ENCODE results near the gene TMEM238.
"Not testable (repeated sequence)": the region's sequence is repeated elsewhere in the genome, so short reads cannot be mapped to it uniquely, and the experiment has no call there.

The TMEM238 gene, protein sequence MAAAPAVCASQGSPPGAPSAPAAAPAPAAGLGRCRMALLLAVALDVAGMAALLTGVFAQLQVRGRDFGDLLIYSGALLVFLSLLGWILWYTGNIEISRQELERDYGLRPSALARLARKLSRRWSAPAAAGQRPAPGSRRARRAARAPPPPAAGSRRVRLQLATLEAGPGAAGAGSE

DNA sequence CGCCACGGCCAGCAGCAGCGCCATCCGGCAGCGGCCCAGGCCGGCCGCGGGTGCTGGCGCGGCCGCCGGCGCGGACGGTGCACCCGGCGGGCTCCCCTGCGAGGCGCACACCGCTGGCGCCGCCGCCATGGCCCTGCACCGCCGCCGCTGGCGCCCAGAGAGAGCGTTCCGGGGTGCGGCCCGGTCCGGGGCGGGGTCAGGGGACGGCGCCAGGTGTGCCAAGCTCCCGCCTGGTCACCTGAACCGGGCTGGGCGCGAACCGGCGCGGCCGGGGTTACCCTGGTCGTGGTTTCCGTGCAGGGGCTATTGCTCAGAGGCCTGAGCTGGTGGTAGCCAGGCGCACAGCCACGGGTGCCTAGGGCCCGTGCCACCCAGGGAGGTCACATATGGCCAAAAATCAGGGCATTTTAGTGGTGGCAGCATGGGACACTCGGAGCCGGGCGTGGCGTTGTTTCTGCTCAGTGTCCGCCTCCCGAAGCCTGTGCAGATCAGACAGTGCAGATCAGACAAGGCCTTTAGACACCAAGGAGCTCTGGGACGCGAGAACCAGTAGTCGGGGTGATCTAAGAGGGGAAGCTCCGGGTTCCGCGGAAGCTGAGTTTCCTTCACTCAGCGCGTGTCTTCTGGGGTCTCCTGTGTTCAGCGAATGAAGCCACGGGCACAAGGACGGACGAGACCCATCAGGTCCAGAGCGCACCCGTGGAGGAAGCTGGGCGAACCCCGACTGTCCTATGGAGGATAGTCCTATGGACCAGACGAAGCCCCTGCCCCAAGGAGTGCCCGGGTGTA, at the start of gene TMEM238:
TSS of gene TMEM238 (minus strand) at position 162 of the 789 bp plus-strand sequence. CDS start at position 129, 33 bp downstream.
- H3K27ac ChIP-seq = peak within 1 kb of the TSS; percentile 93
- DNase-seq (ENCODE audit: low read depth, low spot score) = no peak

DNA sequence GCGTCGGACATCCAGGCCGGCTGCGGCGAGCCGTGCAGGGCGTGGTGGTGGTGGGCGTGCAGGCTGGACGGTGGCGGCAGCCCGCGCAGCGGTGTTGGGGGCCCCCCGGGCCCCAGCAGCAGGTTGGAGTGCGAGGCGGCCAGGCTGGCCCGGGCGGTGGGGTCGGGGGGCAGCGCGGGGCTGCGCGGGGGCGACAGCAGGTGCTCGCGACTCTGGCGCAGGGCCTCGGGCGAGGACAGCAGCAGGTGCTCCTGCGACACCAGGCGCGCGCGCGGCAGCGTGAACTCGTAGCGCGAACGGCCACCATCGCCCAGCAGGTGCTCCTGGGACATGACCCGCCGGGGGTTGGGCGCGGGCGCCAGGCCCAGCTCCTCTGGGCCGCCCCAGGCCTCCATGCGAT, 49.2 kb upstream of the TMEM238 start:
- H3K27ac ChIP-seq = no peak overlapping the region
- DNase-seq (ENCODE audit: low read depth, low spot score) = no peak

DNA sequence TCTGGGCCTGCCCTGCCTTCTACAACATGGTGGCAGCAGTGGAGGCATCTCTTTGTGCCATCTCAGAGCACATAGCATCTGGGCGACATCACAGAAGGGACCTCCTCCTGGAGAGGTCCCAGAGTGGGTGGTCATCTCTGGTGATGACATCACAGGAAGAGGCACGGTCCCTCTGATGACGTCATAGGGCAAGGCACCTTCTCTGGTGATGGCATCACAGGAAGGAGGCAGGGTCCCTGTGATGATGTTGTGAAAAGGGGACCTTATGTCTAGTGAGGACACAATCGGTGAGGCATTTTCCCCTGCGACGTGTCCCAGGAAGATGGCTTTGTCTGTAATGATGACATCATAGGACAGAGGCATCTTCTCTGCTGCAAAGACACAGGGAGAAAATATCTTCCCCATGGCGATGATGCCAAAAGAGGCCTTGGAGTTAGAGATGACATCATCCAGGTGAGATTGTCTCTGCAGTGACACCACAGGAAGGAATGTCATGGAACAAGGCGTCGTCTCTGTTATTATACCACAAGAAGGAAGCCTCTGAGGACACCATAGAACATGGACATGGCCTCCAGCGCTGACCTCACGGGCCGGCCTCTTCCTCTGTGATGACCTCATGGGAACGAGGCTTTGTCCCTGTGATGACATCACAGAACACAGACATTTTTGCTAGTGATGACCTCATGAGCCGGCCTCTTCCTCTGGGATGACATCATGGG, 48.3 kb upstream of the TMEM238 start:
- no peak overlapping the region for H3K27ac ChIP-seq
- DNase-seq (ENCODE audit: low read depth, low spot score) = no peak

DNA sequence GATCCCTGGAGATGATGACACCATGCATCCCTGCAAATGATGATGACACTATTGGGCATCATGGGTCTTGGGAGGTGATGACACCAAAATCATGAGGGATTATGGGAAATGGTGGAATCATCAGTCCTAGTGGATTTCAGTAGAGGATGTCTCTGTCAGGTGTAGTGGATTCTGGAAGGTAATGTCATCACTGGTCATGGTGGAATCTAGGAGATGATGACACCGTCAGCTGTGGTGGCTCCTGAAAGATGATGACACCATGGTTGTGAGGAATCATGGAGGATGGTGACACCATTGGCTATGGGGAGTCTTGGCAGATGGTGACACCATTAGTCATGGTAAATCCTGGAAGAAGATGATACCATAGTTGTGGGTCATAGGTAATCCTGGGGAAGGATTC, 47.1 kb upstream of the TMEM238 start:
- no peak for DNase-seq (ENCODE audit: low read depth, low spot score)
- H3K27ac ChIP-seq = no peak overlapping the region

DNA sequence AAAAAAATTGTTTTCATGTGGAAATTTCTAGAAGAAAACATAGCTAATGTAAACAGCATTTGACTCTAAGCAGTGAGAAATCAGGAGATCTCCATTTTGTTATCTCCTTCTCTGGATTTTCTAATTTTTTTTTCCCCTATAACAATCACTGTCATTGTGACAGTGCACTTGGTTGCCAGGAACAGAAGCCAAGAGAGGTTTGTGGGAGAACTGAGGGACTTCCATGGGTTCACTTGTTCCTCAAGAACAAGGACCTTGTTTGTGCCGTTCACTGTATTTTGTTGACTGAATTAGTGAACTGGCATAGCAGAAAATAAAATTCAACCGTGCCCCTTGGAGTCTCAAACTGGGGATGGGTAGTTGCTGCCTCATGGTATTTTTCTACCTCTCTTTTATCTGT, 42.0 kb upstream of the TMEM238 start:
- no peak for DNase-seq (ENCODE audit: low read depth, low spot score)
- H3K27ac ChIP-seq = no peak overlapping the region

DNA sequence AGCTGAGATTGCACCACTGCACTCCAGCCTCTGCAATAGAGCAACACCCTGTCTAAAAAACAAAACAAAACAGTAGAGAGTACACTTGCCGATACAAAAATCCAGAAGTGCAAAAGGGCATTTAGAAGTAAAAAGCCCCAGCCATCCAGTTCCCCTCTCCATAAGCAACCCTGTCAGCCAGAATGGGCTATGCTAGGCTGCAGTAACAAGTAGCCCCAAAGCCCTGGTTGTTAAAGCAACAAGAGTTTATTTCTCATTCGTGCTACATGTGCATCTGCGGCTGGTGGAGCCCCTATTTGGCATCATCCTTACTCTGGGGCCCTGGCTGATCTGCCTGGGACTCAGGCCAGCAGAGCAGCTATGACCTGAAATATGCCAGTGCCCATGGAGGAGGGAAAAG, 40.4 kb upstream of the TMEM238 start:
- no peak overlapping the region for H3K27ac ChIP-seq
- DNase-seq (ENCODE audit: low read depth, low spot score) = no peak

DNA sequence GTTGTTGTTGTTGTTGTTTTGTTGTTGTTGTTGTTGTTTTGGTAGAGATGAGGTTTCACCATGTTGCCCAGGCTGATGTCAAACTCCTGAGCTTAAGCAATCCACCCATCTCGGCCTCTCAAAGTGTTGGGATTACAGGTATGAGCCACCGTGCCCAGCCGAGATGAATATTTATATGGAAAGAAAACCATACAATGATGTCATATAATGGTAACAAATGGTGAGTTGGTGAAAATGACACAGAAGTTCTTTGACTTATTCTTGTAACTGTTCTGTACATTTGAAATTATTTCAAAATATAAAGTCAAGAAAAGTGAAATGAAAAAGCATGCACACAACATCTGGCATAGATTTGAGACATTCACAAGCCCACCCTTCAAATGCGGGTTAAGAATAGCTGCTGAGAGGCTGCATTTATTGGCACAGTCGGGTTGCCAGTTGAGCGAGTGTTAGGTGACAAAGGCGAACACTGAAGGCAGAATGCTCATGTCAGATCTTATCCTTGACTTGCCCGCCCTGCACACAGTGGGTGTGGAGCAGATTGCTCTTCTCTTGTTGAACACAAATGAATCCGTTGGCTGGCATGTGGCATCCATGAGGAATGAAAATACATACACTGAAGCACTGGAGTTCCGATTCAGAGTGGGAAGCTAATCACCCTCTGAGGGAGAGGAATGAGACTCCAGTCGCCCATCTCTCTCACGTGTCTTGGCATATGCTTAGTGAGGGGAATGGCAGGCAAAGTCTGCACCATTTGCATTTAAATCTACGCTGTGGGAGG, 39.3 kb upstream of the TMEM238 start:
- no peak overlapping the region for H3K27ac ChIP-seq
- no peak for DNase-seq (ENCODE audit: low read depth, low spot score)

DNA sequence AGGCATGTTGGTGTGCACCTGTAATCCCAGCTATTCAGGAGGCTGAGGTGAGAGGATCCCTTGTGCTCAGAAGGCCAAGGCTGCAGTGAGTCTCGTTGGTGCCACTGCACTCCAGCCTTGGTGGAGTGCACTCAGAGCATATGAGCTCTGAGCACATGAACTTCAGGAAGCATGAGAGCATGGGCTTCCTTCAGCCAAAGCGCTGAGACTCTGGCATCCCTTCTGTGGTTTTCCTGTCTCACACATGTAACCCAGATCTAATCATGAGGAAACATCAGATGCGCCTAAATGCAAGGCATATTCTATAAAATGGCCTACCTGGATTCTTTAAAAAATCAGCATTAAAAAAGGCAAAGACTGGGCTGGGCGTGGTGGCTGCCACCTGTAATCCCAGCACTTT, 37.2 kb upstream of the TMEM238 start:
- DNase-seq (ENCODE audit: low read depth, low spot score) = not testable (repeated sequence)

DNA sequence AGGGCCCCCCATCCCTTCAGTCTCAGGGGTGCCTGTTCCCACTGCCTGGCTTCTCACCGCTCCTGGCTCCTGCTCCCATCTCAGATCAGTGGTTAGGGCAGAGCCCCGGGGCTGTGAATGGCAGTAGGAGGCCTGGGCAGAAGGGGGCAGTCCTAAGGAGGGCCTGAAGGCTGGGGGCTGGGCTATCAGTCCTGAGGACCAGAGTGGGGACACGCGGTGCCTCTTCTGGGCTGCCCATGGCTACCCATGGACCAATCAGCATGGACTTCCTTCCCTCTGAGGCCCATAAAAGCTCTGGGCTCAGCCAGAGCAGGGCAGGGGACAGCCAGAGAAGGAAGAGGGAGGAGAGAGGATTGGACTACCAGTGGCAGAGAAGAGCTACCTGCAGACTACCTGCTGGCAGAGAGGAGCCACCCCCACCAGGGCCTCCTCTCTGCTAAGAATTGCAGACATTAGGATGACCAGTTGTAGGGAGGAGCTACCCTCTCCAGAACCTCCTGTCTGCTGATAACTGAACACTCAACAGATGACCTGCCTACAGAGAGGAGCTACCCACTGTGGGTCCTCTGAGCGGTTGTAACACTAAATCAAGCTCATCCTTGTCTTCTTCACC, 35.6 kb upstream of the TMEM238 start:
- DNase-seq (ENCODE audit: low read depth, low spot score) = no peak
- no peak overlapping the region for H3K27ac ChIP-seq

More for the DNA sequence above, 37.2 kb upstream of the TMEM238 start:
- not testable (repeated sequence) for H3K27ac ChIP-seq

DNA sequence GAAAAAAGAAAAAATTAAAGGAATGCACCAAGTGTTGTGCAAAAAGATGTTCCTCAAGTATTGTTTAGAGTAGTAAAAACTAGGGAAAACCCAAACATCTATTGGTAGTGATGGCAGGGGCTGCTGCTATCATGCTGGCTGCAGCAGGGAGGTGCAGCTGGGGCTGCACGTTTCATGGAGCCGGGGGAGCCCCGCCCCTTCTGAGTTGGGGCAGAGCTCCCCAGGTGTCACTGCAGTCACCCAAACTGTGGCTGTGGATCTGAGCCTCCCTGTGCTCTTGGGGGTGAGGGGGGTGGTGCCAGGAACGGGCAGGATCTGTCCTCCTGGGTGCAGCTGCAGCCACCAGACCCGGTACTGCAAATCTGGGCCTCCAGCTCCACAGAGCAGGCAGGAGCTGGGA, 35.0 kb upstream of the TMEM238 start:
- no peak for DNase-seq (ENCODE audit: low read depth, low spot score)
- no peak overlapping the region for H3K27ac ChIP-seq

DNA sequence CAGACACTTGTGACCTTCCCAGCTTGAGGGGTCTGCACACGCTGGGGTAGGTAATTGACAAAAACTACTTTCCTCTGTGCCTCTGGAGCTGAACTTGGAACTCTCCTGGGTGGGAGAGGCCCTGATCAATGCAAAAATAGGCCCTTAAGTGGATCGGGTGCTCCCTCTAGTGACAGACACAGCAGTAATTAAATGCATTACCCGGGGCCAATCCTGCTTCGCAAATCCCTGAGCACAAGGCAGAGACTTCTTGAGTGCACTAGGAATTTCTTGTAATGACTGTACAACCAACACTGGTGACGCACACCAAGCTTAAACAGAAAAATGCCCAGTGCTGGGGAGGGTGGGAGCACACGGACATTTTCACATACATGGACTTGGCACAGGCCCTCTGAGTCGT, 34.1 kb upstream of the TMEM238 start:
- H3K27ac ChIP-seq = no peak overlapping the region
- no peak for DNase-seq (ENCODE audit: low read depth, low spot score)

DNA sequence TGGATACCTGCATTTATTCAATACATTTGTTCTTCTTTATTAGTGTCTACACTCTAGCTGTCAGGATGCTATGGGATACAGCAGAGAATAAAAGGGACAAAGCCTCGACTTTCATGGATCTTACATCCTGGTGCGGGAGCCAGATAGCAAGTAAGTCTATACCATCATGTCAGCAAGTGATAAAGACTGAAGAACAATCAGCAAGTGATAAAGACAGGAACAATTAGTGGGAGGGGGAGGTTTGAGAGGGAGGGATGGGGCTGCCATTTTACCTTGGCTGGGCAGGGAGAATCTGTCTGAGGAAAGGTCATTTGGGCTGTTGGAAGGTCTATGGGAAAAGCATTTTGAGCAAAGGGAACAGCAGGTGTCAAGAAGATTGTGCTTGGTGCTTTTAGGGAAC, 26.1 kb upstream of the TMEM238 start:
- H3K27ac ChIP-seq = no peak overlapping the region
- DNase-seq (ENCODE audit: low read depth, low spot score) = no peak

DNA sequence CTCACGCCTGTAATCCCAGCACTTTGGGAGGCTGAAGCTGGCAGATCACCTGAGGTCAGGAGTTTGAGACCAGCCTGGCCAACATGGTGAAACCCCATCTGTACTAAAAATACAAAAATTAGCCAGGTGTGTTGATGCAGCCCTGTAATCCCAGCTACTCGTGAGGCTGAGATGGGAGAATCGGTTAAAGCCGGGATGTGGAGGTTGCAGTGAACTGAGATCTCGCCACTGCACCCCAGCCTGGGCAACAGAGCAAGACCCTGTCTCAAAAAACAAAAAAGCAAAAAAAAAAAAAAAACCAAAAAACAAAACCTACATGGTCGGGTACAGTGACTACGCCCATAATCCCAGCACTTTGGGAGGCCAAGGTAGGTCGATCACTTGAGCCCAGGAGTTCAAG, 25.1 kb upstream of the TMEM238 start:
- H3K27ac ChIP-seq; DNase-seq (ENCODE audit: low read depth, low spot score): not testable (repeated sequence)

DNA sequence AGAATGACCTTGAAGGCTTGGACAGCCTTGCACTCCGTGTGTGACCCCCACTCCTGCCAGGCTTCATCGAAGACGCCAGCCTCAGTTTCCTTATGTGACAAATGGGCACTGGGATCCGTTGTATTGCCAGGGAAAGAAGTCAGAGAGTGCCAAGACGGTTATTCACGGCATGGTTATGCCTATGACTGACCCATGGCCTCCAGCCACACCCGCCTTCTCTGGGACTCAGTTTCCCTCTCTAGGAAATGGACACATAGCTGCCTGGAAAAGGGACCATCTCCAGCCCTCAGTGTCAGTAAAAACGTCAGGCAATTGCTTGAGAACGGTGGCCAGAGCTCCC, 24.4 kb upstream of the TMEM238 start:
- no peak for DNase-seq (ENCODE audit: low read depth, low spot score)
- H3K27ac ChIP-seq = peak overlapping the region; percentile 83

DNA sequence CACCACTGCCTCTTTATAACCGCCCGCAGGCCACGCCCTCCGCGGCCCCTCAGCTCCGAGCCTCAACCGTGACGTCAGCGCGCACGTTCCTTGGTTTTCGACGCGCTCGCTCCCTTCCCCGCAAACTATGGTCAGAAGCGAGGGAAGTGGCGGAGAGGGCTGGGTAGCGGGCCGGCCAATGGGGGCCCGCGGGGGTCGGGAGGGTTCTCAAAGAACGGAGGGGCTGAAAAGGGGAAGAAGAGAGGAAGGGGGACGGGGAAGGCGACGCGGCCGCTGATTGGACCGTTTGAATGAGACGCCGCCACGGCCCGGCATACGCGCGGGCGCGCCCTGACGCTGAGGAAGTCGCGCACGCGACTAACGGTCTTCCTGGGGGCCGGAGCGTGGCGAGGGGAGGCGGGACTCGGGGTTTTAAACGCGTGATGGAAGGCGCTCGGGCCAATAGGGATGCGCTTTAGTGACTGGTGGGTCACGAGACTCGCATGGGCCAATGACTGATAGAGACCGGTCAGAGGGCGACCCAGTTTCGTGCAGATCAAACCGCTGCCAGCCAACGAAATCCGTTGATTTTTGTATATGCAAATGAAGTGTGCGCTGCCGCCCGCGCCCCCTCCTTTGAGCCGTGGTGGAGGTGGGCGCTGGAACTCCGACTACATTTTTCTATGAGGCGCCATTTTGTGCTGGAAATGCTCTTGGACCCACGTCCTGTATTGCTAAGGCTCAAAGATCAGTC, 23.9 kb upstream of the TMEM238 start:
- peak overlapping the region; percentile 83 for H3K27ac ChIP-seq
- DNase-seq (ENCODE audit: low read depth, low spot score) = peak; percentile 87

DNA sequence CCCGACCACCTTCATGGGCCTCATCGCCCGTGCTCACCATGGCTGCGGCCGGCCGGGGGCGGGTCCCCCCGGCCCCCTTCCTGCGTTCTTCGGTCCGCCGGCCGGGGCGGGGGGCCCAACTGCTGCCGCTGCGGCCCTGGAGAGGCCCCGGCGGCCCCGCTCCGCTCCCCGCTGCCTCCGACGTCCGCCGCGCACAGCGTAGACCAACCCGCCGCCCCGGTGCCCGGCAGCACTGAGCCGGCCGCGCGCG, 23.4 kb upstream of the TMEM238 start, which contains the start of gene UBE2S:
TSS of gene UBE2S (minus strand) at position 239 of the 250 bp plus-strand sequence. CDS start at position 40, 199 bp downstream.
- not testable (repeated sequence) for DNase-seq (ENCODE audit: low read depth, low spot score)
- H3K27ac ChIP-seq = peak within 1 kb of the TSS; percentile 83

DNA sequence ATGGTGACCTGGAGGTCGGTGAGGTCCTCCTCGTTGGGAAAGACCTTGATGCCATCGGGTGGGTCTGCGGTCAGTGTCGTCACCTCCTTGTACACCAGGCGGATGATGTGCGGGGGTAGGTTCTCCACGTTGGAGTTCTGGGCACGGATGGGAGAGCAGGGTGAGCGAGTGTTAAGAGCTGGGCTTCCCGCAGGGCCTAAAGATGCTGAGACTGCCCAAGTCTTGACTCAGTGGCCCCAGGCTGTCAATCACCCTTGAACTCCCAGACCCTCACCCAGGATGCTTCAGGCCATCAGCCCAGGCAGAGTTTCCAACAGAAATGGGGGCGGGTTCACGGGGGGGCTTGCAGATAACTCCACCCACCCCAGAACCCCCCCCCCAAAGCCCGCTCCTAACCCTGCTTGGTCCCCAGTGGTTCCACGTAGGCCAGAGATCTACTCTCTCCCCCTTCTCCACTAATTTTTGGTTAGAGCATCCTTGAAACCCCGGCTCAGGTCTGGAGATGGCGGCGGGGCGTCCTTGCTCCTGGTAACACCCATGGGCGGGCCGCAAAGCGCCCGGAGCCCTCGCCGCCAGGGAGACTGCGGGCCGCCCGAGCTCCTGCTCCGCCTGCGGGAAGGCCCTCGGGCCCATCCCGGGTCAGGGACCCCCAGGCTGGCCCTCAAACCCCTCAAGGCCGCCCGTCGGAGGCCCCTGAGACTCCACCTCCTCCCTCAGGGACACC, 22.9 kb upstream of the TMEM238 start:
- no peak for DNase-seq (ENCODE audit: low read depth, low spot score)
- peak overlapping the region; percentile 83 for H3K27ac ChIP-seq

DNA sequence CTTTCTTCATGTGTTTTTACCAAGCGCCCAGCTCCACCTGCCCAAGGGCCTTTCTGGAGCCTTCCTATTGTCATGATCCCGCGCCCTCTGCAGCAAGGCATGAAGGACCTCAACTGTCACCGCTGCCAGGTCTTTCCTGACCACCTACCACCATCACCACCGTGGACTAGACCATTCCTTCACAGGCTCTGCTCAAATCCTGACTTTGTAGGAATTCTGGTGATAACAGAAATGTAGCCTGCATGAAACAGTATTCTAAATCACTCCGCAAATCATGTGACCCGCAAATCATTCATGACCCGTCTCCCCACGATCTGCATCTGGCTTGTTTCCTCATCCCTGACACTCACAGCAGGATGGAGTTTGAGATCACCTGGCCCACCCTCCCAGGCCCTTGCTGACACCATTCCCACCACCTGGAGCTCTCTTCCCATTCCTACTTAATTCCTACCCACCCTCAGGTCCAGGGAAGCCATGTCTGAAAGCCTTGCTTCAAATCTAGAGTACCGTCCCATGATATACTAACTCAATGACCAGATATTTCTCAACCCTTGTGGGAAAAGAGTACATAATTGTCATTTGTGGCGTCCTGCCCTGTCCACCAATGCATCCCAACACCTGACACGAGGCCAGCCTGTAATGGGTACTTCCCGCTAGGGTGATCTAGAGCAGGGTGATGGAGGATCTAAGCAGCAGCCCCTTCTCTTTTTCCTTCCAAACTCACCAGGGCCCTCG, 22.2 kb upstream of the TMEM238 start:
- H3K27ac ChIP-seq = no peak overlapping the region
- no peak for DNase-seq (ENCODE audit: low read depth, low spot score)

Data from epithelial cell of prostate (primary cell).